HUES48 (cell line): ENCODE measurements around the gene PVRIG.
"Not testable (repeated sequence)": the region's sequence is repeated elsewhere in the genome, so short reads cannot be mapped to it uniquely, and the experiment has no call there.

Experiments
- H3K27ac ChIP-seq: one replicate; pipeline ENCODE4 v1.7.0; 2013; ENCODE audit warnings: low read depth, low read length, inconsistent platforms
- H3K27me3 ChIP-seq: 2 replicates; pipeline ENCODE4 v1.6.1; 2013; ENCODE audit warnings: mild to moderate bottlenecking, low read length; ENCODE audit not compliant: control insufficient read depth, insufficient read depth
- H3K36me3 ChIP-seq: 2 replicates; pipeline ENCODE4 v1.6.1; 2013; ENCODE audit warnings: low read length; ENCODE audit not compliant: control insufficient read depth, insufficient read depth
- H3K4me1 ChIP-seq: 2 replicates; pipeline ENCODE4 v1.6.1; 2013; ENCODE audit warnings: mild to moderate bottlenecking, low read length; ENCODE audit not compliant: control insufficient read depth, insufficient read depth
- H3K4me3 ChIP-seq: 2 replicates; pipeline ENCODE4 v1.5.1; 2013; ENCODE audit warnings: mild to moderate bottlenecking, low read depth, low read length
- H3K9ac ChIP-seq: 2 replicates; pipeline ENCODE4 v1.6.1; 2013; ENCODE audit warnings: mild to moderate bottlenecking, low read depth, low read length, moderate library complexity
- H3K9me3 ChIP-seq: 2 replicates; pipeline ENCODE4 v1.6.1; 2013; ENCODE audit warnings: low read length; ENCODE audit not compliant: control insufficient read depth, insufficient read depth

PVRIG gene

GRCh38 chr7:100198266-100198665 is 21.5 kb upstream of the PVRIG start:
- no peak overlapping the region for H3K27ac ChIP-seq
- H3K9me3 ChIP-seq, result no peaks in the 10 kb centered on the region
- H3K36me3 ChIP-seq, result no peaks in the 10 kb centered on the region
- peaks cover 2% of the 10 kb centered on the region for H3K27me3 ChIP-seq
- H3K4me3 ChIP-seq, result no peak overlapping the region
- H3K4me1 ChIP-seq, result 0 out of 2 replicates have a peak, but pooled peaks cover 6% of the 10 kb centered on the region
- no peak overlapping the region for H3K9ac ChIP-seq

GRCh38 chr7:100200693-100201092 is 19.1 kb upstream of the PVRIG start:
- H3K36me3 ChIP-seq, result no peaks in the 10 kb centered on the region
- 0 out of 2 replicates have a peak, but pooled peaks cover 6% of the 10 kb centered on the region for H3K4me1 ChIP-seq
- no peak overlapping the region for H3K27ac ChIP-seq
- no peaks in the 10 kb centered on the region for H3K9me3 ChIP-seq
- H3K4me3 ChIP-seq, result no peak overlapping the region
- H3K9ac ChIP-seq, result no peak overlapping the region
- peaks cover 2% of the 10 kb centered on the region for H3K27me3 ChIP-seq

- no peaks in the 10 kb centered on the region for H3K36me3 ChIP-seq
- H3K27ac ChIP-seq, result no peak overlapping the region
- peaks cover 7% of the 10 kb centered on the region for H3K27me3 ChIP-seq
- H3K4me3 ChIP-seq, result no peak overlapping the region
- 0 out of 2 replicates have a peak, but pooled peaks cover 6% of the 10 kb centered on the region for H3K4me1 ChIP-seq
- no peaks in the 10 kb centered on the region for H3K9me3 ChIP-seq
- no peak overlapping the region for H3K9ac ChIP-seq
Measured at GRCh38 chr7:100204454-100204853, 15.3 kb upstream of the PVRIG start.

- H3K36me3 ChIP-seq, result no peaks in the 10 kb centered on the region
- no peaks in the 10 kb centered on the region for H3K9me3 ChIP-seq
- no peak overlapping the region for H3K27ac ChIP-seq
- H3K4me3 ChIP-seq, result no peak overlapping the region
- no peak overlapping the region for H3K9ac ChIP-seq
- peaks cover 38% of the 10 kb centered on the region for H3K27me3 ChIP-seq
- no peaks in the 10 kb centered on the region for H3K4me1 ChIP-seq
Measured at GRCh38 chr7:100208911-100209408, 10.8 kb upstream of the PVRIG start.

- Histone ChIP-seq H3K36me3 (no peaks in the 10 kb centered on the region), H3K27me3 (peaks cover 38% of the 10 kb centered on the region), H3K4me1 (no peaks in the 10 kb centered on the region), H3K27ac (no peak overlapping the region), H3K9ac (no peak overlapping the region), H3K4me3 (no peak overlapping the region), H3K9me3 (no peaks in the 10 kb centered on the region)
Measured at GRCh38 chr7:100209493-100209892, 10.3 kb upstream of the PVRIG start.

- peaks cover 38% of the 10 kb centered on the region for H3K27me3 ChIP-seq
- no peaks in the 10 kb centered on the region for H3K36me3 ChIP-seq
- no peak overlapping the region for H3K27ac ChIP-seq
- no peaks in the 10 kb centered on the region for H3K4me1 ChIP-seq
- no peak overlapping the region for H3K9ac ChIP-seq
- no peak overlapping the region for H3K4me3 ChIP-seq
- H3K9me3 ChIP-seq, result no peaks in the 10 kb centered on the region
Measured at GRCh38 chr7:100210805-100211204, 8.9 kb upstream of the PVRIG start.

GRCh38 chr7:100211342-100211780 is 8.4 kb upstream of the PVRIG start:
- H3K9ac ChIP-seq, result no peak overlapping the region
- H3K27me3 ChIP-seq, result peaks cover 38% of the 10 kb centered on the region
- H3K9me3 ChIP-seq, result no peaks in the 10 kb centered on the region
- H3K36me3 ChIP-seq, result no peaks in the 10 kb centered on the region
- H3K27ac ChIP-seq, result no peak overlapping the region
- no peak overlapping the region for H3K4me3 ChIP-seq
- H3K4me1 ChIP-seq, result no peaks in the 10 kb centered on the region

GRCh38 chr7:100212631-100213286 is 7.0 kb upstream of the PVRIG start:
- H3K27me3 ChIP-seq, result peaks cover 38% of the 10 kb centered on the region
- no peaks in the 10 kb centered on the region for H3K9me3 ChIP-seq
- H3K4me3 ChIP-seq, result no peak overlapping the region
- H3K27ac ChIP-seq, result no peak overlapping the region
- H3K36me3 ChIP-seq, result no peaks in the 10 kb centered on the region
- no peaks in the 10 kb centered on the region for H3K4me1 ChIP-seq
- no peak overlapping the region for H3K9ac ChIP-seq

GRCh38 chr7:100213672-100214071 is 6.1 kb upstream of the PVRIG start:
- Histone ChIP-seq H3K9me3 (no peaks in the 10 kb centered on the region), H3K4me3 (no peak overlapping the region), H3K36me3 (no peaks in the 10 kb centered on the region), H3K9ac (no peak overlapping the region), H3K27ac (no peak overlapping the region), H3K4me1 (no peaks in the 10 kb centered on the region), H3K27me3 (peaks cover 38% of the 10 kb centered on the region)

GRCh38 chr7:100214356-100214755 is 5.4 kb upstream of the PVRIG start:
- H3K4me3 ChIP-seq, H3K9me3 ChIP-seq, H3K4me1 ChIP-seq, H3K36me3 ChIP-seq, H3K27ac ChIP-seq, H3K9ac ChIP-seq: not testable (repeated sequence)
- peaks cover 34% of the 10 kb centered on the region for H3K27me3 ChIP-seq

- Histone ChIP-seq H3K36me3 (no peaks in the 10 kb centered on the region), H3K27me3 (peaks cover 19% of the 10 kb centered on the region; the same call in 1 of the 2 replicates), H3K9me3 (no peaks in the 10 kb centered on the region), H3K4me1 (no peaks in the 10 kb centered on the region), H3K4me3 (no peak overlapping the region), H3K27ac (no peak overlapping the region), H3K9ac (no peak overlapping the region)
Measured at GRCh38 chr7:100215895-100216294, 3.9 kb upstream of the PVRIG start.
